ENCODE measurements around the gene UTP15.

UTP15 gene

GRCh38 chr5:73617510-73618279, 52.2 kb downstream of the UTP15 start:
- no peak for DNase-seq (ENCODE audit: low read depth in 1 of 2, low spot score in 1 of 2)
- in situ Hi-C loops (cut with HindIII; ENCODE audit: low pct_unique_long_range_greater_than_20kb, low sequenced_read_pairs): no loop called here

GRCh38 chr5:73619606-73620333, 54.2 kb downstream of the UTP15 start:
- DNase-seq (ENCODE audit: low read depth in 1 of 2, low spot score in 1 of 2): no peak
- TF ChIP-seq JUND (IDR thresholded peaks at IDR 0.05; ENCODE audit: low read depth): no peak
- in situ Hi-C loops (cut with HindIII; ENCODE audit: low pct_unique_long_range_greater_than_20kb, low sequenced_read_pairs): no loop called here

More at GRCh38 chr5:73617510-73618279, 52.2 kb downstream of the UTP15 start:
- TF ChIP-seq JUND (IDR thresholded peaks at IDR 0.05; ENCODE audit: low read depth): no peak

- TF ChIP-seq JUND (IDR thresholded peaks at IDR 0.05; ENCODE audit: low read depth): no peak
- in situ Hi-C loops (cut with HindIII; ENCODE audit: low pct_unique_long_range_greater_than_20kb, low sequenced_read_pairs): no loop called here
Measured at GRCh38 chr5:73620334-73620687, 54.8 kb downstream of the UTP15 start.

DNA sequence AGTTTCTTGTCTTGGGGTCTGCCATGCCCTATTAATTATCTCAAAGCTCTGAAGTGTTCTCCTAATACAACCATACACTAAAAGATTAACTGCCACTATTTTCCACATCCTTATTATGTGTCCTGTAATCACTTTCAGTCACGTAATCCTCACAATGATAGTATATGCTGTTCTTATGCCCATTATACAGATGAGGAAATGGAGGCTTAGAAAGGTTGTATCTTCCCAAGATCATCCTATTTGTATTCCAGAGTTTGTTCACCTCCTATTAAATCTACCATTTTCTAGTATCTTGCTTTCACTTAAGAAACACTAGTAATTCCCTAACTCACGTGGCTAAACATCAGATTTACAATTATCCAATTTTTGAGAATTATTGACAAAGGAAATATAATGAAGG, 57.5 kb downstream of the UTP15 start:
- no peak for TF ChIP-seq JUND (IDR thresholded peaks at IDR 0.05; ENCODE audit: low read depth)

More at GRCh38 chr5:73620334-73620687, 54.8 kb downstream of the UTP15 start:
- DNase-seq (ENCODE audit: low read depth in 1 of 2, low spot score in 1 of 2): no peak

GRCh38 chr5:73623901-73624404, 58.4 kb downstream of the UTP15 start:
- in situ Hi-C loops (cut with HindIII; ENCODE audit: low pct_unique_long_range_greater_than_20kb, low sequenced_read_pairs): no loop called here
- no peak for TF ChIP-seq JUND (IDR thresholded peaks at IDR 0.05; ENCODE audit: low read depth)
- no peak for DNase-seq (ENCODE audit: low read depth in 1 of 2, low spot score in 1 of 2)

More for the DNA sequence above, 57.5 kb downstream of the UTP15 start:
- no peak for DNase-seq (ENCODE audit: low read depth in 1 of 2, low spot score in 1 of 2)
- in situ Hi-C loops (cut with HindIII; ENCODE audit: low pct_unique_long_range_greater_than_20kb, low sequenced_read_pairs): no loop called here

DNA sequence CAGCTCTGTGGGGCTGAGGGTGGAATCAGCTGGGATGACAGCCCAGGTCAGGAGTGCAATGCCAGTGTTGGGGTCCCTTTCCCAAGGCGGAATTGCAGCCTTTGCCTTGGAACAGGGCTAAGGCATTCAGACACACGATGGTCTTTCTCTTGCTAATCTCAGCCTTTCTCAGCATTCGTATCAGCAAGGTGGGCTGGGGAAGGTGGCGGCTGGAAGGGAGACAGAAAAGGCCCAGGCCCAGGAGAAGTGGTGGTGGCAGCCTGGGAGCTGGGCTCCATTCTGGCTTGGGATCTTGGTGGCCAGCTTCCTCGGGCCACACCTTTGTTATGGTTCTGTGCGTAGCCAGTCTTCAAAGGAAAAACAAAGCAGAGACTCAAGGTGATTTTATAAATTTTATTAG, 59.3 kb downstream of the UTP15 start:
- DNase-seq (ENCODE audit: low read depth in 1 of 2, low spot score in 1 of 2): no peak
- in situ Hi-C loops (cut with HindIII; ENCODE audit: low pct_unique_long_range_greater_than_20kb, low sequenced_read_pairs): no loop called here
- TF ChIP-seq JUND (IDR thresholded peaks at IDR 0.05; ENCODE audit: low read depth): no peak

- in situ Hi-C loops (cut with HindIII; ENCODE audit: low pct_unique_long_range_greater_than_20kb, low sequenced_read_pairs): no loop called here
- no peak for DNase-seq (ENCODE audit: low read depth in 1 of 2, low spot score in 1 of 2)
- no peak for TF ChIP-seq JUND (IDR thresholded peaks at IDR 0.05; ENCODE audit: low read depth)
Measured at GRCh38 chr5:73625372-73625943, 59.9 kb downstream of the UTP15 start.

GRCh38 chr5:73625944-73626811, 60.6 kb downstream of the UTP15 start, which contains the start of gene ARHGEF28:
ARHGEF28 (plus strand) TSS chr5:73626196; CDS start chr5:73684852, 58,656 bp downstream.
- in situ Hi-C loops (cut with HindIII; ENCODE audit: low pct_unique_long_range_greater_than_20kb, low sequenced_read_pairs): no loop called here
- TF ChIP-seq JUND (IDR thresholded peaks at IDR 0.05; ENCODE audit: low read depth): no peak
- peak; percentile 86 to 87 for DNase-seq (ENCODE audit: low read depth in 1 of 2, low spot score in 1 of 2)

DNA sequence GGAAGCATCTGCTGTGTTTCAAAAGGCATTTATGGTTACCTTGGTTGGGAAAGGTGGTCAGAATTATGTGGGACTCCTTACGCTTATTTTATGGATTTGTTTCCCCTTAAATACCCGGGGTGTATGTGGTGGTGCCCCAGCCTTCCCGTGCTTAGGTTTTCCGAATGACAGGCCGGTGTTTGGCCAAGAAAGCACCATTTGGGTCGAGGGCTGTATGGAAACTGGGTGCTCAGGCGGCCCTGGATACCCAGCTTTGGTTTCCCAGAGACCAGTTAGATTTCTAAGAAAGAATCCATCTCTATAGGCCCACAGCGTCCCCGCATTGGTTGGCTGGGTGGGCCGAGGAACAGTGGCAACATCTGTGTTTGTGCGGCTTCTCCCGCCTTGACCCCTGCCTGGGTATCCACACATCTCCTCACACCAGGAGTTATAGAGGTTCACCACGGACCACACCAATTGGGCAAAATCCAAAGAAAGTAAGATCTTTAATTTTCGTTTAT, 61.3 kb downstream of the UTP15 start:
- DNase-seq (ENCODE audit: low read depth in 1 of 2, low spot score in 1 of 2): no peak

GRCh38 chr5:73629456-73629855, 63.9 kb downstream of the UTP15 start:
- TF ChIP-seq JUND (IDR thresholded peaks at IDR 0.05; ENCODE audit: low read depth): no peak
- in situ Hi-C loops (cut with HindIII; ENCODE audit: low pct_unique_long_range_greater_than_20kb, low sequenced_read_pairs): no loop called here
- DNase-seq (ENCODE audit: low read depth in 1 of 2, low spot score in 1 of 2): no peak

More for the DNA sequence above, 61.3 kb downstream of the UTP15 start:
- in situ Hi-C loops (cut with HindIII; ENCODE audit: low pct_unique_long_range_greater_than_20kb, low sequenced_read_pairs): no loop called here
- TF ChIP-seq JUND (IDR thresholded peaks at IDR 0.05; ENCODE audit: low read depth): no peak

GRCh38 chr5:73630765-73631164, 65.2 kb downstream of the UTP15 start:
- TF ChIP-seq JUND (IDR thresholded peaks at IDR 0.05; ENCODE audit: low read depth): no peak
- no peak for DNase-seq (ENCODE audit: low read depth in 1 of 2, low spot score in 1 of 2)
- in situ Hi-C loops (cut with HindIII; ENCODE audit: low pct_unique_long_range_greater_than_20kb, low sequenced_read_pairs): no loop called here

GRCh38 chr5:73631500-73631899, 66.0 kb downstream of the UTP15 start:
- no peak for TF ChIP-seq JUND (IDR thresholded peaks at IDR 0.05; ENCODE audit: low read depth)
- in situ Hi-C loops (cut with HindIII; ENCODE audit: low pct_unique_long_range_greater_than_20kb, low sequenced_read_pairs): no loop called here
- DNase-seq (ENCODE audit: low read depth in 1 of 2, low spot score in 1 of 2): no peak

All from T47D (cell line).